Endodermal cell (in vitro differentiated cells): ENCODE results near the gene CLN6. TPM values are rescaled to one million over a fixed set of nuclear protein-coding genes. Genes with fewer than 3 reads are reported as not detected.

ENCODE experiments used
- DNase-seq: peaks from one replicate; pipeline ENCODE4 v3.0.0-alpha.2; 2017
- H3K27ac ChIP-seq: 2 replicates; pipeline ENCODE4 v1.5.1; 2013; ENCODE audit warnings: mild to moderate bottlenecking, low read depth, low read length, moderate library complexity
- H3K27me3 ChIP-seq: 2 replicates; pipeline ENCODE4 v1.6.1; 2013; ENCODE audit warnings: mild to moderate bottlenecking, low read length, moderate library complexity; ENCODE audit not compliant: insufficient read depth, control insufficient read depth, poor library complexity, severe bottlenecking
- H3K36me3 ChIP-seq: 2 replicates; pipeline ENCODE4 v1.7.0; 2013; ENCODE audit warnings: mild to moderate bottlenecking, low read length, moderate library complexity; ENCODE audit not compliant: control insufficient read depth, insufficient read depth
- H3K4me1 ChIP-seq: one replicate; pipeline ENCODE4 v1.7.0; 2013; ENCODE audit warnings: low read length; ENCODE audit not compliant: control insufficient read depth, insufficient read depth
- H3K4me3 ChIP-seq: 2 replicates; pipeline ENCODE4 v1.5.1; 2013; ENCODE audit warnings: mild to moderate bottlenecking, low read length, moderate library complexity
- H3K9ac ChIP-seq: 2 replicates; pipeline ENCODE4 v1.6.1; 2013; ENCODE audit warnings: mild to moderate bottlenecking, low read length, moderate library complexity; ENCODE audit not compliant: poor library complexity, severe bottlenecking; ENCODE audit errors: extremely low read depth
- H3K9me3 ChIP-seq: 2 replicates; pipeline ENCODE4 v1.6.1; 2013; ENCODE audit warnings: mild to moderate bottlenecking, low read length, moderate library complexity; ENCODE audit not compliant: control insufficient read depth
- H3K27ac Mint-ChIP-seq: 2 replicates; pipeline ENCODE4 v1.8.0; 2020; ENCODE audit warnings: mixed read lengths
- H3K27me3 Mint-ChIP-seq: 2 replicates; pipeline ENCODE4 v1.8.0; 2021; ENCODE audit warnings: mild to moderate bottlenecking, mixed read lengths; ENCODE audit not compliant: insufficient read depth
- H3K36me3 Mint-ChIP-seq: 2 replicates; pipeline ENCODE4 v1.8.0; 2020; ENCODE audit warnings: low read depth, mixed read lengths
- H3K4me1 Mint-ChIP-seq: 2 replicates; pipeline ENCODE4 v1.8.0; 2020; ENCODE audit warnings: mixed read lengths
- H3K4me3 Mint-ChIP-seq: 2 replicates; pipeline ENCODE4 v1.8.0; 2020; ENCODE audit warnings: mild to moderate bottlenecking, moderate library complexity, mixed read lengths
- H3K9me3 Mint-ChIP-seq: 2 replicates; pipeline ENCODE4 v1.8.0; 2020; ENCODE audit warnings: mild to moderate bottlenecking, mixed read lengths
- WGBS, 2 experiments: methylation state at CpG; one replicate each; pipeline versions ENCODE4 v1.1.5 to v1.1.7; 2013; ENCODE audit warnings: missing lambda C conversion rate in 2 of 2, mixed read lengths in 1 of 2; ENCODE audit not compliant: insufficient coverage in 1 of 2, insufficient read length in 1 of 2; 5-methylcytosine and 5-hydroxymethylcytosine counted together
- total RNA-seq, 2 donors: library from RNA; stranded (reverse); fragmentation: NEBNext Ultra II Directional in 1 of 2; extraction: Animal tissue kit (Norgen Biotek cat#: 25700) in 1 of 2; gene quantifications; 2 replicates in 1 of 2; 3 replicates in 1 of 2; pipeline ENCODE4 v1.2.1, GENCODE V29; 2021
- TF ChIP-seq, protein P1 (sequence below): fragments of 200-600 bp; sonication (generic); conservative IDR thresholded peaks from 2 replicates; pipeline ENCODE4 v1.5.0; 2021; ENCODE audit warnings: antibody characterized with exemption, mild to moderate bottlenecking

CLN6 gene
- total RNA-seq, 2 donors from 2014 or later: 51.6 to 59.6 TPM

DNA sequence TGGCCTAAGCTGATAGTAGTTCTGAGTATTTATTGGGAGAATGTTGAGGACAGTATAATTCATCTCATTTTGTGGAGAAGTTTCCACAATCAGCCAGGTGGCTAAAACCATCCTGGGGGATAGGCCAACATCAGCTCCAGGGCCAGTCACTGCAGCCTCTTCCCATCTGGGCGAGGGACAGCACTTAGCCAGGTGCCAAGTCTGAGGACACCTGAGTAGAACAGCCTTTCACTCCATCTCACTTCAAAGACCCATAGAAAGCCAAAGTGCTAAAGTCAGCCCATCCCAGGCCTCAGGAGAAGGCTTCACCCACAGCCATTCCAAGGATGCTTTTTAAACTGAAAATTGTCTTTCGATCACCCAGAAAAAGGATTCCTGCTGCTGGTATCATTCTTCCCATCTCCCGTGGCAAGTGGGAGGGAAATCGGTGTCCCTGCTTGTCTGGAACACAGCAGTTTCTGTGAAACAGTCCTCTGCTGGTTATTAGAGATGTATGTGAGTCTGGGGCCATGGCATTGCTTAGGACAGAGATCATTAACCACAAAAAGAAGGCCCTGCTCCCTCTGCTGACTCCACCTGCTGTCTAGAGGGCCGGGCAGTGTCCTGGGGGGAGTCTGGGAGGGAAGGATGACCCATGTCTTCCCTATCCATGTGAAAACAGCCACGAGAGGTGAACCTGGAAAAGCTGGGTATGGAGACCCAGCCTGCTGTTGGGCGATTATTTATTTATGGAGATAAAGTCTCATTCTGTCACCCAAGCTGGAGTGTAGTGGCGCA lies 34.0 kb downstream of the CLN6 start:
- H3K36me3 ChIP-seq: peaks cover 28% of the 10 kb centered on the region
- no peak overlapping the region for H3K27ac Mint-ChIP-seq
- H3K36me3 Mint-ChIP-seq: peaks cover 16% of the 10 kb centered on the region
- peaks cover 5% of the 10 kb centered on the region for H3K4me1 ChIP-seq
- DNase-seq: peak; percentile 31
- TF ChIP-seq, protein P1, sequence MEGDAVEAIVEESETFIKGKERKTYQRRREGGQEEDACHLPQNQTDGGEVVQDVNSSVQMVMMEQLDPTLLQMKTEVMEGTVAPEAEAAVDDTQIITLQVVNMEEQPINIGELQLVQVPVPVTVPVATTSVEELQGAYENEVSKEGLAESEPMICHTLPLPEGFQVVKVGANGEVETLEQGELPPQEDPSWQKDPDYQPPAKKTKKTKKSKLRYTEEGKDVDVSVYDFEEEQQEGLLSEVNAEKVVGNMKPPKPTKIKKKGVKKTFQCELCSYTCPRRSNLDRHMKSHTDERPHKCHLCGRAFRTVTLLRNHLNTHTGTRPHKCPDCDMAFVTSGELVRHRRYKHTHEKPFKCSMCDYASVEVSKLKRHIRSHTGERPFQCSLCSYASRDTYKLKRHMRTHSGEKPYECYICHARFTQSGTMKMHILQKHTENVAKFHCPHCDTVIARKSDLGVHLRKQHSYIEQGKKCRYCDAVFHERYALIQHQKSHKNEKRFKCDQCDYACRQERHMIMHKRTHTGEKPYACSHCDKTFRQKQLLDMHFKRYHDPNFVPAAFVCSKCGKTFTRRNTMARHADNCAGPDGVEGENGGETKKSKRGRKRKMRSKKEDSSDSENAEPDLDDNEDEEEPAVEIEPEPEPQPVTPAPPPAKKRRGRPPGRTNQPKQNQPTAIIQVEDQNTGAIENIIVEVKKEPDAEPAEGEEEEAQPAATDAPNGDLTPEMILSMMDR: no peak
- no peak overlapping the region for H3K4me3 Mint-ChIP-seq
- H3K4me1 Mint-ChIP-seq: peaks cover 22% of the 10 kb centered on the region
- no peaks in the 10 kb centered on the region for H3K27me3 Mint-ChIP-seq
- H3K9me3 Mint-ChIP-seq: no peaks in the 10 kb centered on the region
- H3K9ac ChIP-seq: no peak overlapping the region
- H3K9me3 ChIP-seq: no peaks in the 10 kb centered on the region
- no peak overlapping the region for H3K27ac ChIP-seq
- no peaks in the 10 kb centered on the region for H3K27me3 ChIP-seq
- no peak overlapping the region for H3K4me3 ChIP-seq
- WGBS, 2 experiments: 84 to 87% methylated on average over 6 to 8 of the region's 8 CpGs

DNA sequence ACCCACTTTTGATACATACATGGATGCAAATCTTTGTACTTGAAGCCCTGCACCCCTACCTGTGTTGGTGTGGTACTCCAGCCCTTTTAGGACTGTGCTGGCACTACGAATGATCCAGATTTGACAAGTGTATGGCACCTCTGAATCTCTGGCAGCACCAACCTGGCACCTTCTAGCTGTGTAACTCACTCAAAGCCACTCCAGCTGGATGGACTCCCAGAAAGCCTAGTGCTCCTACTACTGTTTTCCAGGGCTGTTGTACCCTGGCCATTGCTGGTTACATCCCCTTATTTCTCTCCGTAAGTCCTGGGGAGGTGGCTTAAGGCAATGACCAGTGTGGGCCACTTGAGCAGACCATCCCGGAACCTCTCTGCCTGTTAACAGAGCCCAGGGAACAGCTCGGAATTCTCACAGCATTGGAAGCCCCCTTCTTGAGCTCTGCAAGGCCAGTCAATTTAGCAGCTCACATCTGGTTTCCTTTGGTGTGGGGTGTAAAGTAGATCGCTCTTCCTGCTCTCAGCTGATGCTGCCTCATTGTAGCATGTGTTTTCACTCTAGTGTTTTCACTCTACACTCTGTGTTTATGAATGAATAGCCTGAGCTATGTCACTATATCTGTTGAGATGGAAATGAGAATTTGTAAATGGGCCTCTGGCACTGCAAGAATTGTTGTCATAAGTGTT lies 36.6 kb downstream of the CLN6 start:
- no peak overlapping the region for H3K4me3 ChIP-seq
- H3K36me3 Mint-ChIP-seq: peaks cover 22% of the 10 kb centered on the region
- no peaks in the 10 kb centered on the region for H3K27me3 Mint-ChIP-seq
- no peak overlapping the region for H3K27ac ChIP-seq
- WGBS, 2 experiments: 93 to 97% methylated on average over 2 to 5 of the region's 5 CpGs
- no peak for DNase-seq
- no peaks in the 10 kb centered on the region for H3K27me3 ChIP-seq
- H3K4me3 Mint-ChIP-seq: no peak overlapping the region
- TF ChIP-seq, protein P1: no peak
- peaks cover 52% of the 10 kb centered on the region for H3K36me3 ChIP-seq
- H3K4me1 Mint-ChIP-seq: peaks cover 13% of the 10 kb centered on the region
- no peak overlapping the region for H3K27ac Mint-ChIP-seq
- H3K9me3 Mint-ChIP-seq: no peaks in the 10 kb centered on the region
- H3K9me3 ChIP-seq: no peaks in the 10 kb centered on the region
- H3K4me1 ChIP-seq: peaks cover 5% of the 10 kb centered on the region
- no peak overlapping the region for H3K9ac ChIP-seq

DNA sequence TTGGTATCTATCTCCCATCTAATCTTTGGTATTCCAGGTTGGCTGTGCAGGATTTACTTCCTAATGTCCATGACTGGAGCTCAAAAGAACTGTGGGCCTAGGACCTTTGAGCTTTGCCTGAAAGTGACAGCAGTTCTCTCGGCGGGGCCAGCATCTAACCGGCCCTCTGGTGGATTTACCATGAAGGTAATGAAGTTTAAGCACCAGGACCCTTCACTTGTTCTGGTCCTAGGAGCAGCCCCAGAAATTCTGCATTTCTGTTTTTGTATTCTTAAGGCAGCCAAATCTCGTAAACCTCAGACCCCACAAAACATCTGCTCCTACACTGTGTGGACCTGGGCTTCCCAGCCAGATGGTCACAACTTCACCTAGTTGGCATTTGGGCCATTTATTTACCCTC lies 37.4 kb downstream of the CLN6 start:
- DNase-seq: peak; percentile 48
- no peak overlapping the region for H3K27ac Mint-ChIP-seq
- TF ChIP-seq, protein P1: peak; percentile 26
- Histone ChIP-seq H3K4me1 (peaks cover 5% of the 10 kb centered on the region), H3K36me3 (peaks cover 58% of the 10 kb centered on the region), H3K9ac (no peak overlapping the region), H3K9me3 (no peaks in the 10 kb centered on the region), H3K27me3 (no peaks in the 10 kb centered on the region), H3K27ac (no peak overlapping the region), H3K4me3 (no peak overlapping the region)
- no peaks in the 10 kb centered on the region for H3K27me3 Mint-ChIP-seq
- 94 to 100% methylated on average over 2 to 4 of the region's 4 CpGs for WGBS, 2 experiments
- H3K4me3 Mint-ChIP-seq: no peak overlapping the region
- H3K4me1 Mint-ChIP-seq: peaks cover 13% of the 10 kb centered on the region
- peaks cover 27% of the 10 kb centered on the region for H3K36me3 Mint-ChIP-seq
- no peaks in the 10 kb centered on the region for H3K9me3 Mint-ChIP-seq
